ENCODE measurements around the gene RSBN1L.

RSBN1L gene

GRCh38 chr7:77800158-77800557 lies 103.9 kb downstream of the RSBN1L start:
- ATAC-seq (ENCODE audit: low read depth) = no peak
- H3K4me3 ChIP-seq (ENCODE audit: severe bottlenecking) = no peak overlapping the region
- H3K27me3 ChIP-seq (ENCODE audit: insufficient read depth, poor library complexity, severe bottlenecking) = no peaks in the 10 kb centered on the region
- peaks cover 17% of the 10 kb centered on the region for H3K4me1 ChIP-seq (ENCODE audit: insufficient read depth, poor library complexity, severe bottlenecking)
- no peak for DNase-seq (ENCODE audit: low spot score)
- H3K9me3 ChIP-seq (ENCODE audit: severe bottlenecking) = peaks cover 4% of the 10 kb centered on the region
- H3K36me3 ChIP-seq (ENCODE audit: low read depth) = peaks cover under 1% of the 10 kb centered on the region; the same call in 1 of the 2 replicates
- no peak overlapping the region for H3K27ac ChIP-seq (ENCODE audit: poor library complexity, severe bottlenecking)
- TF ChIP-seq CTCF (IDR thresholded peaks at IDR 0.05; ENCODE audit: poor library complexity, severe bottlenecking) = no peak

GRCh38 chr7:77800730-77801129 lies 104.5 kb downstream of the RSBN1L start:
- Histone ChIP-seq H3K27ac (ENCODE audit: poor library complexity, severe bottlenecking) (no peak overlapping the region), H3K9me3 (ENCODE audit: severe bottlenecking) (peaks cover 10% of the 10 kb centered on the region), H3K27me3 (ENCODE audit: insufficient read depth, poor library complexity, severe bottlenecking) (no peaks in the 10 kb centered on the region), H3K36me3 (ENCODE audit: low read depth) (peaks cover 6% of the 10 kb centered on the region; the same call in 1 of the 2 replicates), H3K4me3 (ENCODE audit: severe bottlenecking) (no peak overlapping the region), H3K4me1 (ENCODE audit: insufficient read depth, poor library complexity, severe bottlenecking) (peaks cover 17% of the 10 kb centered on the region)
- ATAC-seq (ENCODE audit: low read depth) (no peak), DNase-seq (ENCODE audit: low spot score) (no peak)
- TF ChIP-seq CTCF (IDR thresholded peaks at IDR 0.05; ENCODE audit: poor library complexity, severe bottlenecking) = no peak

- Histone ChIP-seq H3K4me3 (ENCODE audit: severe bottlenecking) (no peak overlapping the region), H3K27ac (ENCODE audit: poor library complexity, severe bottlenecking) (no peak overlapping the region), H3K4me1 (ENCODE audit: insufficient read depth, poor library complexity, severe bottlenecking) (peaks cover 6% of the 10 kb centered on the region), H3K27me3 (ENCODE audit: insufficient read depth, poor library complexity, severe bottlenecking) (no peaks in the 10 kb centered on the region), H3K36me3 (ENCODE audit: low read depth) (peaks cover 6% of the 10 kb centered on the region; the same call in 1 of the 2 replicates), H3K9me3 (ENCODE audit: severe bottlenecking) (peaks cover 19% of the 10 kb centered on the region)
- ATAC-seq (ENCODE audit: low read depth) (no peak), DNase-seq (ENCODE audit: low spot score) (no peak)
- TF ChIP-seq CTCF (IDR thresholded peaks at IDR 0.05; ENCODE audit: poor library complexity, severe bottlenecking) = no peak
Observed at GRCh38 chr7:77802557-77803405, 106.5 kb downstream of the RSBN1L start.

GRCh38 chr7:77806425-77806824 lies 110.2 kb downstream of the RSBN1L start:
- no peak overlapping the region for H3K4me3 ChIP-seq (ENCODE audit: severe bottlenecking)
- H3K4me1 ChIP-seq (ENCODE audit: insufficient read depth, poor library complexity, severe bottlenecking) = peaks cover under 1% of the 10 kb centered on the region
- H3K9me3 ChIP-seq (ENCODE audit: severe bottlenecking) = peaks cover 22% of the 10 kb centered on the region
- DNase-seq (ENCODE audit: low spot score) (no peak), ATAC-seq (ENCODE audit: low read depth) (no peak)
- H3K27ac ChIP-seq (ENCODE audit: poor library complexity, severe bottlenecking) = no peak overlapping the region
- H3K27me3 ChIP-seq (ENCODE audit: insufficient read depth, poor library complexity, severe bottlenecking) = no peaks in the 10 kb centered on the region
- H3K36me3 ChIP-seq (ENCODE audit: low read depth) = peaks cover 6% of the 10 kb centered on the region; the same call in 1 of the 2 replicates
- TF ChIP-seq CTCF (IDR thresholded peaks at IDR 0.05; ENCODE audit: poor library complexity, severe bottlenecking) = no peak

GRCh38 chr7:77808517-77808916 lies 112.3 kb downstream of the RSBN1L start:
- H3K27ac ChIP-seq (ENCODE audit: poor library complexity, severe bottlenecking) = no peak overlapping the region
- no peak overlapping the region for H3K4me3 ChIP-seq (ENCODE audit: severe bottlenecking)
- H3K36me3 ChIP-seq (ENCODE audit: low read depth) = peaks cover 6% of the 10 kb centered on the region; the same call in 1 of the 2 replicates
- ATAC-seq (ENCODE audit: low read depth) (no peak), DNase-seq (ENCODE audit: low spot score) (no peak)
- no peak for TF ChIP-seq CTCF (IDR thresholded peaks at IDR 0.05; ENCODE audit: poor library complexity, severe bottlenecking)
- no peaks in the 10 kb centered on the region for H3K27me3 ChIP-seq (ENCODE audit: insufficient read depth, poor library complexity, severe bottlenecking)
- H3K9me3 ChIP-seq (ENCODE audit: severe bottlenecking) = peaks cover 22% of the 10 kb centered on the region
- peaks cover 13% of the 10 kb centered on the region for H3K4me1 ChIP-seq (ENCODE audit: insufficient read depth, poor library complexity, severe bottlenecking)

All from RWPE2 (cell line).